Hematopoietic multipotent progenitor cell (in vitro differentiated cells): ENCODE measurements around the gene AP4S1. TPM values are rescaled to one million over a fixed set of nuclear protein-coding genes. Genes with fewer than 3 reads are reported as not detected.
A peak's percentile ranks its signal among the peaks of the same experiment; 100 is the strongest.
"Not testable (repeated sequence)": the region's sequence is repeated elsewhere in the genome, so short reads cannot be mapped to it uniquely, and the experiment has no call there.

Experiments used
- DNase-seq, 3 donors: peaks; one replicate each; pipeline ENCODE4 v3.0.0-alpha.2; 2011 to 2015; ENCODE audit warnings: low read depth in 2 of 3, low spot score in 2 of 3
- total RNA-seq: library from RNA; depleted of rRNA; stranded (reverse); fragments of >200 nt; gene quantifications from one replicate; pipeline ENCODE4 v1.2.3, GENCODE V29; 2012

The AP4S1 gene
- total RNA-seq, 1 donor: 7.3 TPM

DNA sequence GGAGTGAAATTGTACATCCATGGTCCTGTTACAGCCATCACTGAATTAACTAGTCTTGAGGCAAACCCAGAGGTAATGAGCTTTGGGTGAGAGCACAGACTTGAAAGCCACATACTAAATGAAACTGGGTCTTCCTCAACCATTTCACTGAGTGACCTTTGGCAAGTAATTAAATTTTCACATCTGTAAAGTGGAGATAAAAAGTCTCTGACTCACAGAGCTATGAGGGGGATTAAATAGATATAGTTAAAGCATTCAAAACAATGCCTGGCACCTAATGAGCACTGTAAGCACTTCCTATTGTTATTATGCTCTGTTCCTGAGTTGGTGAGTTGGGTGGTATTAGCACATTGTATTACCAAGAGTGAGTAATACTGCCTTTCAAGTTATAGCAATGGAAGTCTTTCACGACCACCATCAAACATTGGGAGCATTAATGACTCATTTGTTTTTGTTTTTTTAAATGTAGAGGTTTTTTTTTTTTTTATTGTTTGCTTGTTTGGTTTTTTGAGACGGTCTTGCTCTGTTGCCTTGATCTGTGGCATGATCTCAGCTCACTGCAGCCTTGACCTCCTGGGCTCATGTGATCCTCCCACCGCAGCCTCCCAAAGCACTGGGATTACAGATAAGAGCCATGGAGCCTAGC lies 13.2 kb downstream of the AP4S1 start:
- DNase-seq: no peak

DNA sequence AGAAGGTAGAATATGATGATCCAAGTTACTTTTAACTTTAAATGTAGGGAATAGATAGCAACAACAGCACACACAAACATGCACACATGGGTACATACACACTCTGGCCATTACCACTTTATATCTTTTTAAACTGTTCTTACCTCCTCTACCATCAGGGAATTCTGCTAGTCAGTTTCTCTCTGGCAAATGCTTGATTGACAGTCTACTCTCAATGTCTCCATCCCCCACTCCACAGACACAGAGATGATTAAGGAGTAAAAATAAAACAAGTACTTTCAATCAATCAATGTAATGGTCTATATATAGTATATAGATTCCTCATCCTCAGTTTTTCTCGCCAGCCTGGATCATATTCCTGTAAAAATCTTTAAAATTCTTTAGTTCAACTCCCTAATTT lies 16.9 kb downstream of the AP4S1 start:
- DNase-seq: no peak

DNA sequence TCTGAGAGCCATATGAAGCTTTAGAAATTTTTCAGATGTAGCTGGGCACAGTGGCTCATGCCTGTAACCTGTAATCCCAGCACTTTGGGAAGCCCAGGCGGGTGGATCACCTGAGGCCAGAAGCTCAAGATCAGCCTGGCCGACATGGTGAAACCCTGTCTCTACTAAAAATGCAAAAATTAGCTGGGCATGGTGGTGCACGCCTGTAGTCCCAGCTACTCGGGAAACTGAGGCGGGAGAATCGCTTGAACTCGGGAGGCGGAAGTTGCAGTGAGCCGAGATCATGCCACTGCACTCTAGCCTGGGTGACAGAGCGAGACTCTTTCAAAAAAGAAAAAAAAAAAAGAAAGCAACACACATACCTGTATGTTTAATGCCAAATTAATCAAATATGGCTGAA lies 17.4 kb downstream of the AP4S1 start:
- DNase-seq: not testable (repeated sequence)

DNA sequence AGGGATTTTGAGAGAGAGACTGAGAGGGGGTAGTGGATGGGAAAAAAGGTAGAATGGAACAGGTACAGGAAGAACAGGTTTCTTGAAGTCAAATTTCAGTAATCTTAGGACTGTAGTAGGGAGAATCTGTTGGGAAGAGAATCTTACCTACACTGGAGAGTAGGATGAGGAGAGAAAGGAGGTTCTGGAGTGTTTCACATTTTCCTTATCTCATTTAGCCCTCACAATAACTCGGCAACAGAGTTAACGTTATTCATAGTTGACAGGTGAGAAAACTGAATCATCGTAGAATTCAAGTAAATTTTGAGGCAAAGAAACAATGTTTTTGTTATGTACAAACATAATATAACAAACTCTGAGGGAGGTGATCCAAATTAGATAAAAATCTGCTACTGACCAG lies 17.9 kb downstream of the AP4S1 start:
- DNase-seq: no peak

DNA sequence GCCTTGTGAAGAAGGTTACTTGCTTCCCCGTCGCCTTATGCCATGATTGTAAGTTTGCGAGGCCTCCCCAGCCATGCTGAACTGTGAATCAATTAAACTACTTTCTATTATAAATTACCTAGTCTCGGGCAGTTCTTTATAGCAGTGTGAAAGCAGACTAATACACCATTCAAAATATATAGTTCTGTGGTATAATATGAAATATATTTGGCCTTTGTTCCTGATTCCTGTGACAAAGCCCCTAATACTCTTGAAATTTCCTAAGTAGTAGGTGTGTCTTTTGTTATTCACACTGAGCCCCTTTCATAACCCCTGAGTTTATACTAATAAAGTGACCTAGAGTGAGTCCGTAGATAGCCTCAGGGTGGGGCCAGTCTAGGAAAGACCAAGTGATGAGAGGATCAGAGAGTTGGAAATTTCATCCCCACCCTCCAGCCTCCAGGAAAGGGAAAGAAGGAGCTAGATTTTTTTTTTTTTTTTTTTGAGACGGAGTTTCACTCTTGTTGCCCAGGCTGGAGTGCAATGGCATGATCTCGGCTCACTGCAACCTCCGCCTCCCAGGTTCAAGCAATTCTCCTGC lies 20.1 kb downstream of the AP4S1 start:
- DNase-seq: no peak

DNA sequence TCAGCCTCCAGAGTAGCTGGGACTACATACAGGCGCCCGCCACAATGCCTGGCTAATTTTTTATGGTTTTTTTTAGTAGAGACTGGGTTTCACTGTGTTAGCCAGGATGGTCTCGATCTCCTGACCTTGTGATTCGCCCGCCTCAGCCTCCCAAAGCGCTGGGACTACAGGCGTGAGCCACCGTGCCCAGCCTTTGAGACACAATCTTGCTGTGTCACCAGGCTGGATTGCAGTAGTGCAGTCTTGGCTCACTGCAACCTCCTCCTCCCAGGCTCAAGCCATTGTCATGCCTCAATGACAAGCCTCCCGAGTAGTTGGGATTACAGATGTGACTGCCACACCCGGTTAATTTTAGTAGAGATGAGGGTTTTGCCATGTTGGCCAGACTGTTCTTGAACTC lies 22.1 kb downstream of the AP4S1 start:
- DNase-seq: no peak

DNA sequence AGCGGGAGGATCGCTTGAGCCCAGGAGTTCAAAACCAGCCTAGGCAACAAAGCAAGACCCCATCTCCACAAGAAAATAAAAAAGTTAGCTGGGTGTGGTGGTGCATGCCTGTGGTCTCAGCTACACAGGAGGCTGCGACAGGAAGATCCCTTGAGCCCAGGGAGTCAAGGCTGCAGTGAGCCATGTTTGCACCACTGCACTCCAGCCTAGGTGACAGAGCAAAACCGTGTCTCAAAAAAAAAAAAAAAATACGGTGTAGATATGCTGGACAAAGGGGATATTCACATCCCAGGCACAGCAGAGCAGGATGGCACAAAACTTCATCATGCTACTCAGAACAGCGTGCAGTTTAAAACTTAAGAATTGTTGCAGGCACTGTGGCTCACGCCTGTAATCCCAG lies 25.6 kb downstream of the AP4S1 start:
- no peak for DNase-seq

DNA sequence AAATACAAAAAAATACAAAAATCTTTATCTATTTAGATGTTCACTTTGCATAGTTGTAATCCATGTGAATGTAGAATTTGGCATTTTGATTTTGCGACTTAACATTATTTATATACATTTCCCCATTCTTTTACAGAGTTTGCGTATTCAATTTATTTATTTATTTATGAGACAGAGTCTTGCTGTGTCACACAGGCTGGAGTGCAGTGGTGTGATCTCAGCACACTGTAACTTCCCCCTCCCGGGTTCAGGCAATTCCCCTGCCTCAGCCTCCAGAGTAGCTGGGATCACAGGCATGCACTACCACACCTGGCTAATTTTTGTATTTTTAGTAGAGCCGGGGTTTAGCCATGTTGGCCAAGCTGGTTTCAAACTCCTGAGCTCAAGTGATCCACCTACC lies 26.1 kb downstream of the AP4S1 start:
- DNase-seq: no peak

DNA sequence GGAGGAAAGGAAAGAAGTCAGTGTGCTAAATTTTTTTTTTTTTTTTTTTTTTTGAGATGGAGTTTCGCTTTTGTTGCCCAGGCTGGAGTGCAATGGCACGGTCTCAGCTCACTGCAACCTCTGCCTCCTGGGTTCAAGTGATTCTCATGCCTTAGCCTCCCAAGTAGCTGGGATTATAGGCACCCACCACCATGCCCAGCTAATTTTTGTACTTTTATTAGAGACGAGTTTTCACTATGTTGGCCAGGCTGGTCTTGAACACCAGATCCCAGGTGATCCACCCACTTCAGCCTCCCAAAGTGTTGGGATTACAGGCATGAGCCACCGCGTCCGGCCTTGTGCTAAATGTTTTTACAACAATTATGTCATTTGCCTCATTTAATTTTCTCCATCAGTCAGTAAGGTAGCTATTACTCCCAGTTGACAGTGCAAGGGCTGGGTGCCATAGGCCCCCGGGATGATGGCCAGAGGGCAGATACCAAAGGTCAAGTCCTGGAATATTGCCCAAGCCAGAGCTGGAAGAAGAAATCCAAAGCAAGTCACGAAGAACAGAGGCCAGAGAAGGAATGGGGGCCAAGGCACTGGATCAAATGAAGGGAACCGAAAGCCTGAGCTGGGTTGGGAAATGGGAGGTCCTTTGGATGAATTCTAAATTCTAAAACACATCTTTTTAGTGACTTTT lies 27.6 kb downstream of the AP4S1 start:
- not testable (repeated sequence) for DNase-seq

DNA sequence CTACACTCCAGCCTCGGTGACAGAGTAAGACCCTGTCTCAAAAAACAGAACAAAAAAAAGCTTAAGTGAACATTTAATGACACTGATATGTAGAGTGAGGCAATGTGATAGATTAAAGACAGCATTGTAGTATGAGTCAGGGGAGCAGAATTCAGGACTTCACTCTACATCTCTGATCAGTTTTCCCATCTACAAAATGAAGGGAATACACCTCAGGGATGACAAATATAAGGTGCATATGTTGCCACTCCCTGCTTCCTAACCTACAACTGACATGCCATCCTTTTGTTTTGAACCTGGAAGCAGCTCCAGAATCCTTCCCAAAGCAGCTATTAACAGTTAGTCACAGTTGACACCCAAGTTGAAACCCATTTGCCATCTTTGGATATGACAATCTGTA lies 31.6 kb downstream of the AP4S1 start:
- no peak for DNase-seq

DNA sequence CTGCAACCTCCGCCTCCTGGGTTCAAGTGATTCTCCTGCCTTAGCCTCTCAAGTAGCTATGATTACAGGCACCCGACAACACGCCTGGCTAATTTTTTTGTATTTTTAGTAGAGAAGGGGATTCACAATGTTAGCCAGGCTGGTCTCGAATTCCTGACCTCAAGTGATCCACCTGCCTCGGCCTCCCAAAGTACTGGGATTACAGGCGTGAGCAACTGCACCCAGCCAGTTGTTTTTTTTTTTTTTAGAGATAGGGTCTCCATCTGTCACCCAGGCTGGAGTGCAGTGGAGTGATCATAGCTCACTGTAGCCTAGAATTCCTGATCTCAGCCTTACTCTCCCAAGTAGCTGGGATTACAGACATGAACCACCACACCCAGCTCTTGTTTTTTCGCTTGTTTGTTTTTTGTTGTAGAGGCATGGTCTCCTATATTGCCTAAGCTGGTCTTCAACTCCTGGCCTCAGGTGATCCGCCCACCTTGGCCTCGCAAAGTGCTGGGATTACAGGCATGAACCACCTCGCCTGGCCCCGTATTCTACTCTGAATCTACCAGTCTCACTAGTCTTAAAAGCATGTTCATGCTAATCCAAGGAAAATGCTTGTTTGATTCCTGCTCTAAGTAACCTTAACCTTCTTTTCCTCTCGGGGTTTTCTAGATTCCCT lies 32.4 kb downstream of the AP4S1 start:
- DNase-seq: no peak

DNA sequence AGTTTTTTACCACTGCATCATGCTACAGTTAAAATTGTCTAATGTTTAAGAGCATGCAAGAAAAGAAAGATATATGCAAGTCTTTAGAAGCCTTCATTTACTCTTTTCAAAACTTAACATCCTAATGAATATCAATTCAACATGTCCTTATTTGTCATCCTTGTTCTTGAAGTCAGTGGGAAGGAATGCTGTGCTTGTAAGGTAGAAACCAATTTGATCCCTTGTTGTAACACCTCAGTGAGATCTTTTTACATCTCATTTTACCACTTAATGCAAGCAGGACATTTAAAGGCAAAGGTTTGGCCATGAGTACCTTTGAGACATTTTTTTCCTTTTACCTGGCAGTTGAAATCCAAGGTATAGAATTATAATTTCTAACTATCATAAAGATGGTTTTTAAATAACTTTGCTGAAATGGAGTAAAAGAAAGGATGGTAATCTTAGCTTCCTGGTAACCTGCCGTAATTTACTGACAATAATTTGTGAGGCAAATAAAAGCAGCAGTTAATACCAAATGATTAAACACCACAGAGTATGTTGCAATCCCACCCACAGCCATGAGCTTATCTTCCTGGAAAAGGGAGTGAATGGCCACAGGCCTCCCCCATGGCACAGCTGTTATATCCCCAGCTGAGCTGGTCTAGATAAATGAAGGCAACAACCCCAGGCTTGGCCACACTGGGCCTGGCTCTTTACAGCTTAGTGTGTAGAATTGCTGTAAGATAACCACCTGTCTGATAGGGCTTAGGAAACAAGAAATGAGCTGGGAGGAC lies 33.9 kb downstream of the AP4S1 start:
- peak in 2 of 3 donors; percentile 49 to 80 for DNase-seq

DNA sequence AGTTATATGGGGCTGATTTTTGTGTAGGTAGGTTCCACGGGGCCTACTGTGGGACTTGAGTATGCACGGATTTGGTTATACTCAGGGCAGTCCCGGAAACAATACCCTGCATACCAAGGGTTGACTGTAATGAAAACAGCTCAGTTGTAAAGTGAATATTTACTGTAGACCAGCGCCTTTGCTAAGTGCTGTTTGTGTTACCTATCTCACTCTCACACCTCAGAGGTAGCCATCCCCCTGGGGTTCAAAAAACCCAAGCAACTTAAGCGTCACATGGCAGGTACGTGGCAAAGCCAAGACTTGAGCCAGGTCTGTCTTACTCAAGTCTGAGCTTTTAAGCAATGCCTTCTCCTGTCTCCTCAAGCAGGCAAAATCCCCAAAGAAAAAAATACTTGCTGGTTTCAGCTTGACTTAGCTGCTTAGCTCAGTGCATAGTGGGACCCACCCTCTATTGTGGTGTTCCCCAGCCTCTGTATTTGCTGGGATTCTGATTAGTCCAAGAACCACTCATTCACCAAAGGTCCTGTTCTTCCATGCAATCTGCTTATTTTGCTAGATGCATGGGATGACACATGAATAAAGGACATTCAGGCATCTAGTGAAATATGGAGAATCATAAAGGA lies 34.9 kb downstream of the AP4S1 start:
- no peak for DNase-seq

DNA sequence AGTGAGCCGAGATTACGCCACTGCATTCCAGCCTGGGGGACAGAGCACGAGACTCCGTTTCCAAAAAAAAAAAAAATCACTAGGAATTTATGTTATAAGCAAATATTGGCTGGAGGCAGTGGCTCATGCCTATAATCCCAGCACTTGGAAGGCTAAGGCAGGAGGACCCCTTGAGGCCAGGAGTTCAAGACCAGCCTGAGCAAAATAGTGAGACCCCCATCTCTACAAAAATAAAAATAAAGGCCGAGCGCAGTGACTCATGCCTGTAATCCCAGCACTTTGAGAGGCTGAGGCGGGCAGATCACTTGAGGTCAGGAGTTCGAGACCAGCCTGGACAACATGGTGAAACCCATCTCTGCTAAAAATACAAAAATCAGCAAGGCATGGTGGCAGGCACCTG lies 37.5 kb downstream of the AP4S1 start:
- DNase-seq: not testable (repeated sequence)

DNA sequence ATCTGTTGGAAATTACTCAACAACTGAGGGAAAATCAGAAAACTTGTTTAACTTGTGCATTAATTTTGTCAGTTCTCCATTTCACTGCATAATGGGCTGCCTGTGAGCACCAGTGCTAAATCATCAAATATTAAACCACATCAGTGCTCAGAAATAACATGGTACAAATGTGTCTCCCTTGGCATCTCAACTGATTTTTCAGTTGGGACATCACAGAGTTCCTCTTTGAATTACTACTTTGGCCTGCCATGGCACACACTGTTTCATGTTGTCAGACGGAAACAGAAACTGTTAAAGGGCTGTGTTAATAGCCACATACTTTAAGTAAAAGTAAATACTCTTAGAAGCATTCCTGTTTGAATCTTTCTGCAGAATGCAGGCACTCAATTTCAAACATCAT lies 42.8 kb downstream of the AP4S1 start:
- DNase-seq: peak in 2 of 3 donors; percentile 22 to 57

DNA sequence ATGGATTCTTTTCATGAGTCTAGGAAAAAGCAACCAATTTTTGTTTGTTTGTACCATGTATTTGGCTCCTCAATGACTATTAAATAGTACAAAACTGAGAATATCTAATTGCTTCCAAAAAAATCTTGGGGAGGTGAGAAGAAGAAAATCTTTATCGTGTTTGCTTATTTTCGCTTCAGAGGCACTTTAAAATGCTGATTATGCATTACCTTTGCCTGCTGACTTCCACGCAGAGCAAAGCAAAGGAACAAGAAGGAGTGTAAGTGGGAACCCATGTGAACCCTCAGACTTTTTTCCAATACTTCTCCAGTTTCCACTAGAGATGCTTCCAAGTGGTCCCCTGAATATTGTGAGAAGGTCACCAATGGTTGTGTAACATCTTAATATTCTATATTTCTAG lies 43.9 kb downstream of the AP4S1 start:
- no peak for DNase-seq

DNA sequence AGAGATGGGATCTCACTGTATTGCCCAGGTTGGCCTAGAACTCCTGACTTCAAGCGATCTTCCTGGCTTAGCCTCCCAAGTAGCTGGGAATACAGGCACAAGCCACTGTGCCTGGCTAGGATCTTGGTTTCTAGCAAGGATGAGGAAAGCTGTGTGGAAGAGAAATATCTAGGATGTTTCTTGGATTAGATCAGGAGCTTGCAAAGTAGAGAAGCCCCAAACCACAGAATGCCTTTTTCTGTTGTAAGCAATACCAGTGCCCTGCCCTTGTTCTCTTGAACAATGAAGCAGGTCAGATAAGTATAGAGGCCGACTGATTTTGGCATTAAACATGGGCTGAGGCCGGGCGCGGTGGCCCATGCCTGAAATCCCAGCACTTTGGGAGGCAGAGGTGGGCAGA lies 45.0 kb downstream of the AP4S1 start:
- no peak for DNase-seq

DNA sequence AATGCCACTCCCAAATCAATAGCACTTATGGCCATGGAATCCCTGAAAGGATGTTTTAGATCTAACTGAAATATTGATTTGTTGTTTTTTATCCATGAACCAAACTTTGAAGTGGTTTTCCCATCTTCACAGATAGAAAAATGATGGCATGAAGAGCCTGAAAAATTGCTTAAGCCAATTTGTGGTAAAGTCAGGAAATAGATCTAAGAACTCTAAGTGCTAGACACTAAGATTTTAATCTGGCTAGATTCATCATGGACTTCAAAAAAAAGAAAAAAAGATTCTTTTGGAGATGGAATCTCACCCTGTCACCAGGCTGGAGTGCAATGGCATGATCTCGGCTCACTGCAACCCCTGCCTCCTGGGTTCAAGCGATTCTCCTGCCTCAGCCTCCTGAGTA lies 45.7 kb downstream of the AP4S1 start:
- no peak for DNase-seq

DNA sequence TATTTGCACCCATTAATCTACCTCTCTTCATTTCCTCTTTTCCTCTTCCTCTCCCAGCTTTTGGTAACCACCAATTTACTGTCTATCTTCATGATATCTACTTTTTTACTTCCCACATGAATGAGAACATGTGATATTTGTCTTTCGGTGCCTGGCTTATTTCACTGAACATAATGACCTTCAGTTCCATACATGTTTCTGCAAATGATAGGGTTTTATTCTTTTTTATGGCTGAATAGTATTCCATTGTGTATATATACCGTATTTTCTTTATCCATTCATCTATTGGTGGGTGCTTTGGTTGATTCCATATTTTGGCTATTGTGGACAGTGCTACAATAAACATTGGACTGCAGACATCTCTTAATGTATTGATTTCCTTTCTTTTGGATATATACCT lies 49.7 kb downstream of the AP4S1 start:
- no peak for DNase-seq

DNA sequence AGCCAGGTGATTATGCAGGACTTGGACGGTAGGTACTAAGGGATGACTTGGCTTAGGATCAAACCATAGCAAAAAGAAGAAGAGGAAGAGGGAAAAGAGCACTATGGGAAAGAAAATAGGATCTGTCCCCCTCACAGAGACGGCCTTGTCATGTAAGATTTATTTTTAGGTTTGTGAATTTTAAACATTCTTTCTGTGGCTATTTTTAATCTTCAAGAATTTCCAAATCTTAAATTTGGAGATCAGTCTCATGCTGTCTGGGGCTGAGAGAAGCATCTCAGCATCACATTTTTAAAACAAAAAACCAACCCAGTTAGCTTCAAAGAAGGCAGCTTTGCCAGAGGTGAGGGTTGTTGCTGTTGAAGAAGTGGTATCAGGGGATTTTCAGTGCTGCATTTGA lies 53.3 kb downstream of the AP4S1 start:
- DNase-seq: no peak

DNA sequence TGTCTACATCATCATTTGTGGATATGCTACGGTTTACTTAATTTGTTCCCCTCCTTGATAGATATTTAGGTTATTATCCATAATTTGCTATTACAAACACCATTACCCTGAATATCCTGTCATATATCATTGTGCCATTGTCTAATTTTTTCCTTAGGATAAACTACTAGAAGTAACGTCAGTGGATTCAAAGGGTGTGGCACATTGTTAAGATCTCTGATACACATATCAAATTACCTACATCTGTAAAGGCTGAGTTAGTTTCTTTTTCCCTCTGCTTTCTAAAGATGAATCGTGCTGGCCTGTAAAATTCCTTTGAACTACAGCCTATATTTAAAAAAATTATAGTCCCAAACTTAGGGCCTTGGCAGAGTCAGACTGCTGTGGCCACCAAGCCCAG lies 54.6 kb downstream of the AP4S1 start:
- DNase-seq: no peak
